Erythroblast (primary cell): Measurements from ENCODE around the gene ACOT6.
"Not testable (repeated sequence)": the region's sequence is repeated elsewhere in the genome, so short reads cannot be mapped to it uniquely, and the experiment has no call there.

Experiments
- GATA1 ChIP-seq: IDR thresholded peaks from 2 replicates; pipeline ENCODE4 v1.6.1; 2011; ENCODE audit warnings: low read depth, mild to moderate bottlenecking, control low read depth, low read length, moderate library complexity
- POLR2A ChIP-seq: IDR thresholded peaks from 2 replicates; pipeline ENCODE4 v1.6.1; 2011; ENCODE audit warnings: mild to moderate bottlenecking, low read length

DNA sequence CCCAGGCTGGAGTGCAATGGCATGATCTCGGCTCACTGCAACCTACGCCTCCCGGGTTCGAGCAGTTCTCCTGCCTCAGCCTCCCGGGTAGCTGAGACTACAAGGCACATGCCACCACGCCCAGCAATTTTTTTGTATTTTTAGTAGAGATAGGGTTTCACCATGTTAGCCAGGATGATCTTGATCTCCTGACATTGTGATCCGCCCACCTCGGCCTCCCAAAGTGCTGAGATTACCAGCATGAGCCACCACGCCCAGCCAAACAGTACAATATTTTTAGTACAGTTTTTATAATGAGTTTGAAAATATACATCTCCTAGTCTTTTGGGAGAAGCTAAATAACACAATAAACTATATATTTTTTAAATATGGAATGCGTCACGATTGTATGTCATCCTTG, 46.9 kb downstream of the ACOT6 start:
- not testable (repeated sequence) for TF ChIP-seq POLR2A, GATA1
